ENCODE data around the gene IL1RAPL1. TPM values are rescaled to one million over a fixed set of nuclear protein-coding genes. Genes with fewer than 3 reads are reported as not detected.

Gene IL1RAPL1
- total RNA-seq, 2 donors from 2014 or later = 0.66 to 1.1 TPM

DNA sequence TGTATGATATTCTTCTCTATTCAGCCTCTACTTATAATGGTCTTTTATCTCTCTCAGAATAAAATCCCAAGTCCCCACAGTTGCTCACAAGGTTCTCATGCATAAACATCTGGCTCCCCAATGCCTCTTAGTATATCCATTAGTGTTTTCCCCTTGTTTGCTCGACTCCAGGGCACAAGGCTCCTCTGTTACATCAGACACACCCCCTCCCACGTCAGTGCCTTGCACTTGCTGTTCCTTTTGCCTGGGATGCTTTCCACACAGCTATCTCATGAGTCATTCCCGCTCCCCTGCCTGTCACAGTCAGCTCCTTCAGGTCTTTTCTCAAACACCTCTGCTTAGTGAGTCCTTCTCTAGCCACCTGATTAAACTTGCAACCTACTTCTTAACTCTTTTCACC is 260.2 kb downstream of the IL1RAPL1 start:
- Histone ChIP-seq H3K9me3 (ENCODE audit: control insufficient read depth, low read length) (no peaks in the 10 kb centered on the region), H3K9ac (ENCODE audit: extremely low read depth, low read length, poor library complexity, severe bottlenecking) (no peak overlapping the region), H3K27me3 (ENCODE audit: control insufficient read depth, insufficient read depth, low read length, poor library complexity, severe bottlenecking) (peaks cover 13% of the 10 kb centered on the region), H3K4me1 (ENCODE audit: control insufficient read depth, insufficient read depth, low read length) (no peaks in the 10 kb centered on the region), H3K27ac (ENCODE audit: low read depth, low read length) (no peak overlapping the region), H3K36me3 (ENCODE audit: control insufficient read depth, insufficient read depth, low read length) (no peaks in the 10 kb centered on the region), H3K4me3 (ENCODE audit: low read length) (no peak overlapping the region)
- whole genome bisulfite sequencing, 2 experiments (ENCODE audit: insufficient coverage in 1 of 2, insufficient read length in 1 of 2) = 56% methylated on average over 3 of the region's 3 CpGs; no CpG with 5 or more reads in 1 of the 2 experiments
- TF ChIP-seq, protein P1, sequence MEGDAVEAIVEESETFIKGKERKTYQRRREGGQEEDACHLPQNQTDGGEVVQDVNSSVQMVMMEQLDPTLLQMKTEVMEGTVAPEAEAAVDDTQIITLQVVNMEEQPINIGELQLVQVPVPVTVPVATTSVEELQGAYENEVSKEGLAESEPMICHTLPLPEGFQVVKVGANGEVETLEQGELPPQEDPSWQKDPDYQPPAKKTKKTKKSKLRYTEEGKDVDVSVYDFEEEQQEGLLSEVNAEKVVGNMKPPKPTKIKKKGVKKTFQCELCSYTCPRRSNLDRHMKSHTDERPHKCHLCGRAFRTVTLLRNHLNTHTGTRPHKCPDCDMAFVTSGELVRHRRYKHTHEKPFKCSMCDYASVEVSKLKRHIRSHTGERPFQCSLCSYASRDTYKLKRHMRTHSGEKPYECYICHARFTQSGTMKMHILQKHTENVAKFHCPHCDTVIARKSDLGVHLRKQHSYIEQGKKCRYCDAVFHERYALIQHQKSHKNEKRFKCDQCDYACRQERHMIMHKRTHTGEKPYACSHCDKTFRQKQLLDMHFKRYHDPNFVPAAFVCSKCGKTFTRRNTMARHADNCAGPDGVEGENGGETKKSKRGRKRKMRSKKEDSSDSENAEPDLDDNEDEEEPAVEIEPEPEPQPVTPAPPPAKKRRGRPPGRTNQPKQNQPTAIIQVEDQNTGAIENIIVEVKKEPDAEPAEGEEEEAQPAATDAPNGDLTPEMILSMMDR (conservative IDR thresholded peaks at IDR 0.05) = no peak
- Mint-ChIP-seq H3K27me3 (ENCODE audit: insufficient read depth) (peaks cover 44% of the 10 kb centered on the region), H3K27ac (no peak overlapping the region), H3K4me3 (no peak overlapping the region), H3K36me3 (ENCODE audit: low read depth) (no peaks in the 10 kb centered on the region), H3K4me1 (peaks cover 50% of the 10 kb centered on the region), H3K9me3 (no peaks in the 10 kb centered on the region)
- DNase-seq = peak; percentile 69

DNA sequence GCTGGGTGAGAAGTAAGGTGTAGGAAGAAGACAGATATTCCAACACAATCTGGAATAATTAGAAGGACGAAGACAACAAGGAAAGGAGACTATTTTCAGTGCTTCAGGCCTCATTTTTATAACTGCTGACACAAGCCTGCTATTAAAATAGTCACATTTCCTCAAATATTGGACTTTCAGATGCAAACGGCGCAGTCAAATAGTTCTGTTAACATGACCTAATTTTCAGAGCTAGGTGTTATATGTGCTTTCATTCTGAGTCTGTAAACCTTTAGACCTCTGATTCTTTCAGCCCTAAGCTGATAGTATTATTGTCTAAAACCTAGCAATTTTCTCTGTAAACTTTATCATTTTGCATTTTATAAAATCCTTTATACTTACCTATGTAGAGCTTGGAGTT is 261.5 kb downstream of the IL1RAPL1 start:
- DNase-seq = no peak
- H3K36me3 ChIP-seq (ENCODE audit: control insufficient read depth, insufficient read depth, low read length) = no peaks in the 10 kb centered on the region
- no peaks in the 10 kb centered on the region for H3K4me1 ChIP-seq (ENCODE audit: control insufficient read depth, insufficient read depth, low read length)
- WGBS, 2 experiments (ENCODE audit: insufficient coverage in 1 of 2, insufficient read length in 1 of 2) = 100% methylated on average over 3 of the region's 3 CpGs; no CpG with 5 or more reads in 1 of the 2 experiments
- no peaks in the 10 kb centered on the region for H3K9me3 ChIP-seq (ENCODE audit: control insufficient read depth, low read length)
- H3K27me3 ChIP-seq (ENCODE audit: control insufficient read depth, insufficient read depth, low read length, poor library complexity, severe bottlenecking) = peaks cover 13% of the 10 kb centered on the region
- no peak overlapping the region for H3K4me3 ChIP-seq (ENCODE audit: low read length)
- TF ChIP-seq, protein P1 (conservative IDR thresholded peaks at IDR 0.05) = no peak
- no peak overlapping the region for H3K27ac ChIP-seq (ENCODE audit: low read depth, low read length)
- H3K36me3 Mint-ChIP-seq (ENCODE audit: low read depth) = no peaks in the 10 kb centered on the region
- peaks cover 44% of the 10 kb centered on the region for H3K27me3 Mint-ChIP-seq (ENCODE audit: insufficient read depth)
- H3K9ac ChIP-seq (ENCODE audit: extremely low read depth, low read length, poor library complexity, severe bottlenecking) = no peak overlapping the region
- H3K27ac Mint-ChIP-seq = no peak overlapping the region
- no peaks in the 10 kb centered on the region for H3K9me3 Mint-ChIP-seq
- H3K4me1 Mint-ChIP-seq = peaks cover 46% of the 10 kb centered on the region
- no peak overlapping the region for H3K4me3 Mint-ChIP-seq

DNA sequence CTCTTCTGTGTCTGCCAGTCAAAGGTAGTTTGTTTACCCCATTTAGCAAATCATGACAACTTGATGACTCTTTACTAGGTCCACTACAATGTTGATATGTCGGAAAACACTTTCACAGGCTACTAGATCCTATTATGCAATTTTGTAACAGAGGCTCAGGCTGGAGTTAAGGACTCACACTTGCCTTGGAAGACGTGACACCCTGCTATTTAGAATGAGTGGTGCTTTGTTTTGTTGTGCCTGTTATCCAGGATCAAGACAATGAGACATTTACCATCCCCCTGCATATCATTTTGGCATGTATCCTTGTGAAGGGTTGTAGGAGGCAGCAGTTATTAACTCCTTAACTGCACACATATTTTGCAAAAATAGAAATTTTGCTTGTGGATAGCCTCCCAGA is 263.7 kb downstream of the IL1RAPL1 start:
- Histone ChIP-seq H3K9me3 (ENCODE audit: control insufficient read depth, low read length) (no peaks in the 10 kb centered on the region), H3K4me3 (ENCODE audit: low read length) (no peak overlapping the region), H3K9ac (ENCODE audit: extremely low read depth, low read length, poor library complexity, severe bottlenecking) (no peak overlapping the region), H3K27me3 (ENCODE audit: control insufficient read depth, insufficient read depth, low read length, poor library complexity, severe bottlenecking) (peaks cover 13% of the 10 kb centered on the region), H3K36me3 (ENCODE audit: control insufficient read depth, insufficient read depth, low read length) (no peaks in the 10 kb centered on the region), H3K27ac (ENCODE audit: low read depth, low read length) (no peak overlapping the region), H3K4me1 (ENCODE audit: control insufficient read depth, insufficient read depth, low read length) (no peaks in the 10 kb centered on the region)
- no peak overlapping the region for H3K27ac Mint-ChIP-seq
- 14% methylated on average over 2 of the region's 2 CpGs; no CpG with 5 or more reads in 1 of the 2 experiments for WGBS, 2 experiments (ENCODE audit: insufficient coverage in 1 of 2, insufficient read length in 1 of 2)
- peaks cover 38% of the 10 kb centered on the region for H3K27me3 Mint-ChIP-seq (ENCODE audit: insufficient read depth)
- no peak overlapping the region for H3K4me3 Mint-ChIP-seq
- peaks cover 32% of the 10 kb centered on the region for H3K4me1 Mint-ChIP-seq
- no peaks in the 10 kb centered on the region for H3K36me3 Mint-ChIP-seq (ENCODE audit: low read depth)
- TF ChIP-seq, protein P1 (conservative IDR thresholded peaks at IDR 0.05) = no peak
- no peak for DNase-seq
- no peaks in the 10 kb centered on the region for H3K9me3 Mint-ChIP-seq
